GM23338 (cell line): ENCODE results near the gene ERAP2. TPM values are rescaled to one million over a fixed set of nuclear protein-coding genes. Genes with fewer than 3 reads are reported as not detected.

Source experiments
- ATAC-seq: fragments of 200-7000 bp; cut with Tn5 transposase; 3 replicates; pipeline ENCODE4 v1.9.1; 2020
- DNase-seq: peaks from one replicate; pipeline ENCODE4 v3.0.0-alpha.2; 2015; ENCODE audit warnings: low spot score
- H2AFZ ChIP-seq: fragments of 200-600 bp; sonication (generic); 2 replicates; pipeline ENCODE4 v1.8.0; 2016; ENCODE audit warnings: antibody characterized with exemption, mild to moderate bottlenecking, moderate library complexity
- H3F3A ChIP-seq: fragments of 200-600 bp; sonication (generic); replicated peaks from 2 replicates; pipeline ENCODE4 v1.8.0; 2017; ENCODE audit warnings: antibody characterized with exemption, mixed run types, low read depth
- H3K27ac ChIP-seq: fragments of 200-600 bp; sonication (generic); 2 replicates; pipeline ENCODE4 v1.6.1; 2016; ENCODE audit warnings: low read depth
- H3K27me3 ChIP-seq: fragments of 200-600 bp; sonication (generic); 2 replicates; pipeline ENCODE4 v1.8.0; 2016; ENCODE audit warnings: mild to moderate bottlenecking, mixed run types, moderate library complexity; ENCODE audit not compliant: insufficient read depth
- H3K36me3 ChIP-seq: fragments of 200-600 bp; sonication (generic); 2 replicates; pipeline ENCODE4 v1.8.0; 2016; ENCODE audit warnings: mild to moderate bottlenecking; ENCODE audit not compliant: insufficient read depth
- H3K4me1 ChIP-seq: fragments of 200-600 bp; sonication (generic); 2 replicates; pipeline ENCODE4 v1.8.0; 2016; ENCODE audit warnings: mild to moderate bottlenecking, moderate library complexity; ENCODE audit not compliant: insufficient read depth
- H3K4me2 ChIP-seq: fragments of 200-600 bp; sonication (generic); 2 replicates; pipeline ENCODE4 v1.7.1; 2017; ENCODE audit warnings: mixed run types
- H3K4me3 ChIP-seq: fragments of 200-600 bp; sonication (generic); 2 replicates; pipeline ENCODE4 v1.6.1; 2016; ENCODE audit warnings: mixed run types
- H3K79me2 ChIP-seq: fragments of 200-600 bp; sonication (generic); replicated peaks from 2 replicates; pipeline ENCODE4 v1.8.0; 2017; ENCODE audit warnings: mild to moderate bottlenecking; ENCODE audit not compliant: insufficient read depth
- H3K9me2 ChIP-seq: fragments of 200-600 bp; sonication (generic); 2 replicates; pipeline ENCODE4 v1.8.0; 2017; ENCODE audit not compliant: insufficient read depth
- H4K20me1 ChIP-seq: fragments of 200-600 bp; sonication (generic); replicated peaks from 2 replicates; pipeline ENCODE4 v1.8.0; 2017; ENCODE audit warnings: mild to moderate bottlenecking; ENCODE audit not compliant: insufficient read depth
- H3K27ac Mint-ChIP-seq: 2 replicates; pipeline ENCODE4 v1.8.0; 2020; ENCODE audit warnings: inconsistent platforms, mild to moderate bottlenecking, moderate library complexity, mixed read lengths
- H3K27me3 Mint-ChIP-seq: 3 replicates; pipeline ENCODE4 v1.8.0; 2022; ENCODE audit warnings: low read depth, mild to moderate bottlenecking, moderate library complexity, mixed read lengths, inconsistent platforms; ENCODE audit not compliant: insufficient read depth, poor library complexity
- H3K36me3 Mint-ChIP-seq: 3 replicates; pipeline ENCODE4 v1.8.0; 2021; ENCODE audit warnings: low read depth, mild to moderate bottlenecking, inconsistent platforms, moderate library complexity, mixed read lengths
- H3K4me1 Mint-ChIP-seq: 3 replicates; pipeline ENCODE4 v1.8.0; 2020; ENCODE audit warnings: mild to moderate bottlenecking, inconsistent platforms, mixed read lengths
- H3K4me3 Mint-ChIP-seq: 3 replicates; pipeline ENCODE4 v1.8.0; 2021; ENCODE audit warnings: moderate library complexity, mild to moderate bottlenecking, inconsistent platforms, mixed read lengths
- H3K9me3 Mint-ChIP-seq: 3 replicates; pipeline ENCODE4 v1.8.0; 2020; ENCODE audit warnings: moderate library complexity, mild to moderate bottlenecking, inconsistent platforms, mixed read lengths
- CREB1 ChIP-seq: fragments of 250-450 bp; sonication (Bioruptor Pico); IDR thresholded peaks from 2 replicates; pipeline ENCODE4 v1.5.0; 2020; ENCODE audit warnings: low read depth, mild to moderate bottlenecking, moderate library complexity
- ZNF114 ChIP-seq: fragments of 250-450 bp; sonication (Bioruptor Pico); IDR thresholded peaks from 2 replicates; pipeline ENCODE4 v1.5.0; 2020; ENCODE audit warnings: mild to moderate bottlenecking, moderate library complexity
- ZNF331 ChIP-seq: fragments of 250-450 bp; sonication (Bioruptor Pico); IDR thresholded peaks from 2 replicates; pipeline ENCODE4 v1.5.0; 2020; ENCODE audit warnings: low read depth, mild to moderate bottlenecking, moderate library complexity
- ZNF462 ChIP-seq: fragments of 250-450 bp; sonication (Bioruptor Pico); IDR thresholded peaks from 2 replicates; pipeline ENCODE4 v1.5.0; 2020; ENCODE audit warnings: mild to moderate bottlenecking, moderate library complexity
- polyA plus RNA-seq: library from polyadenylated mRNA; unstranded; fragments of >200 nt; fragmentation: Nextera tagmentation; extraction: Ambion mirVana; gene quantifications from 2 replicates; pipeline ENCODE4 v1.2.1, GENCODE V29; 2016
- total RNA-seq: library from RNA; depleted of rRNA; stranded (reverse); fragments of >200 nt; shearing (Covaris generic); gene quantifications from 2 replicates; pipeline ENCODE4 v1.2.3, GENCODE V29; 2014

Gene ERAP2
- total and polyA plus RNA-seq, 2 experiments from 2014 or later, result 0.73 TPM; not detected in 1

- no peak for ATAC-seq
- Histone ChIP-seq H4K20me1 (no peaks in the 10 kb centered on the region), H3F3A (no peaks in the 10 kb centered on the region), H3K79me2 (no peaks in the 10 kb centered on the region), H3K36me3 (no peaks in the 10 kb centered on the region), H2AFZ (no peak overlapping the region), H3K4me3 (no peak overlapping the region), H3K27me3 (no peaks in the 10 kb centered on the region), H3K4me1 (no peaks in the 10 kb centered on the region), H3K4me2 (no peak overlapping the region), H3K27ac (no peak overlapping the region), H3K9me2 (peaks cover 3% of the 10 kb centered on the region; the same call in 1 of the 2 replicates)
- no peak for DNase-seq
- H3K9me3 Mint-ChIP-seq, result no peaks in the 10 kb centered on the region
- H3K4me3 Mint-ChIP-seq, result no peak overlapping the region
- H3K4me1 Mint-ChIP-seq, result no peaks in the 10 kb centered on the region
- TF ChIP-seq ZNF114 (CRISPR knock-in tag), result no peak
- no peak for TF ChIP-seq ZNF462 (CRISPR knock-in tag)
- TF ChIP-seq ZNF331, result no peak
- H3K27me3 Mint-ChIP-seq, result no peaks in the 10 kb centered on the region
- no peak overlapping the region for H3K27ac Mint-ChIP-seq
- H3K36me3 Mint-ChIP-seq, result no peaks in the 10 kb centered on the region
Observed at GRCh38 chr5:96857924-96858323, 18.4 kb upstream of the ERAP2 start.

- DNase-seq (no peak), ATAC-seq (no peak)
- Histone ChIP-seq H3K4me3 (no peak overlapping the region), H3K4me1 (no peaks in the 10 kb centered on the region), H3K4me2 (no peak overlapping the region), H3K27me3 (no peaks in the 10 kb centered on the region), H4K20me1 (no peaks in the 10 kb centered on the region), H3K79me2 (no peaks in the 10 kb centered on the region), H3K9me2 (peaks cover 3% of the 10 kb centered on the region; the same call in 1 of the 2 replicates), H3K36me3 (no peaks in the 10 kb centered on the region), H3K27ac (no peak overlapping the region), H3F3A (no peaks in the 10 kb centered on the region), H2AFZ (no peak overlapping the region)
- Mint-ChIP-seq H3K36me3 (no peaks in the 10 kb centered on the region), H3K4me3 (no peak overlapping the region), H3K27me3 (no peaks in the 10 kb centered on the region), H3K27ac (no peak overlapping the region), H3K4me1 (no peaks in the 10 kb centered on the region), H3K9me3 (no peaks in the 10 kb centered on the region)
- TF ChIP-seq CREB1, result no peak
Observed at GRCh38 chr5:96859375-96859774, 16.9 kb upstream of the ERAP2 start.
